Adrenal gland (tissue), 12 donors: ENCODE measurements around the gene SERPINB6. TPM values are rescaled to one million over a fixed set of nuclear protein-coding genes. Genes with fewer than 3 reads are reported as not detected.
"Not testable (repeated sequence)": the region's sequence is repeated elsewhere in the genome, so short reads cannot be mapped to it uniquely, and the experiment has no call there.

Experiments
- DNase-seq, 7 donors: peaks; one replicate each; pipeline ENCODE4 v3.0.0-alpha.2; 2019 to 2020
- H3K27ac ChIP-seq, 5 donors: fragments of 200-600 bp; sonication (generic) in 4 of 5; 1 replicate in 3 of 5; 2 replicates in 2 of 5; pipeline versions ENCODE4 v1.5.1 to v1.8.0; 2016 to 2020; ENCODE audit warnings: mild to moderate bottlenecking in 1 of 5
- H3K27me3 ChIP-seq: fragments of 200-600 bp; 2 replicates; pipeline ENCODE4 v1.8.0; 2021
- H3K36me3 ChIP-seq, 2 donors: fragments of 200-600 bp; replicated peaks in 1 of 2; 1 replicate in 1 of 2; 2 replicates in 1 of 2; pipeline versions ENCODE4 v1.5.1 to v1.8.0; 2018 to 2022
- H3K4me1 ChIP-seq, 2 donors: fragments of 200-600 bp; replicated peaks in 1 of 2; 1 replicate in 1 of 2; 2 replicates in 1 of 2; pipeline versions ENCODE4 v1.5.1 to v1.8.0; 2018 to 2021
- H3K4me3 ChIP-seq, 4 donors: fragments of 200-600 bp; sonication (generic) in 3 of 4; one replicate each; pipeline ENCODE4 v1.5.1; 2016 to 2018
- H3K9me3 ChIP-seq, 3 donors: fragments of 200-600 bp; sonication (generic) in 1 of 3; replicated peaks in 1 of 3; 1 replicate in 2 of 3; 2 replicates in 1 of 3; pipeline versions ENCODE4 v1.5.1 to v1.8.0; 2016 to 2021
- CTCF ChIP-seq, 6 experiments: fragments of 450-650 bp in 4 of 6; fragments of 200-600 bp in 2 of 6; sonication (generic) in 1 of 6; IDR thresholded peaks; 1 replicate in 5 of 6; 2 replicates in 1 of 6; pipeline versions ENCODE4 v1.5.1 to v1.8.0; 2016 to 2021; ENCODE audit warnings: antibody characterized with exemption in 6 of 6, mild to moderate bottlenecking in 2 of 6, moderate library complexity in 1 of 6
- POLR2A ChIP-seq, 2 donors: fragments of 450-650 bp; IDR thresholded peaks; one replicate each; pipeline ENCODE4 v1.6.1; 2017; ENCODE audit warnings: antibody characterized with exemption in 2 of 2, mild to moderate bottlenecking in 2 of 2, moderate library complexity in 1 of 2
- WGBS, 4 donors: extraction: QIAGEN DNeasy Blood & Tissue Kit in 2 of 4; methylation state at CpG; one replicate each; pipeline versions ENCODE4 v1.1.5 to v1.1.7; 2013 to 2017; 5-methylcytosine and 5-hydroxymethylcytosine counted together
- intact Hi-C, 2 donors: fragments of 100-400 bp; cut with DNase I; formaldehyde crosslinking; loops; one replicate each; pipeline versions ENCODE4 v1.14.1 to v1.15.0; 2022 to 2023
- polyA plus RNA-seq, 3 donors: library from polyadenylated mRNA; stranded (reverse); fragments of 200-250 nt in 2 of 3; fragments of 350-450 nt in 1 of 3; fragmentation: Illumina TruSeq in 1 of 3; extraction: RNeasy Lipid Tissue Mini Kit (QIAGEN cat#74804) in 1 of 3; gene quantifications; one replicate each; pipeline ENCODE4 v1.2.3, GENCODE V29; 2013 to 2014
- total RNA-seq, 9 donors: library from RNA; depleted of rRNA in 4 of 9; stranded (reverse); fragments of >200 nt in 4 of 9; fragments of 120-200 nt in 1 of 9; fragmentation: NEBNext Ultra II Directional in 1 of 9; extraction: Animal tissue kit (Norgen Biotek cat#: 25700) in 1 of 9; gene quantifications; one replicate each; pipeline versions ENCODE4 v1.1.0 to v1.2.4, GENCODE V29; 2013 to 2023
- donor health status: healthy with polysubstance abuse.
- donor health status: Bipolar disorder and iron deficiency.
- donor health status: DM: yes; HTN: yes; CAD: no.
- donor health status: DM: no; HTN: no; CAD: no.
- donor health status: DM: no; HTN: no; CAD: no.
- donor health status: DM: yes; HTN: yes; CAD: no.

Gene SERPINB6
- total and polyA plus RNA-seq, 12 donors, result 132 to 332 (median 209) TPM

- 0 to 36% (median 35%) methylated on average over 2 to 31 of the region's 39 CpGs; no CpG with 5 or more reads in 1 of the 4 donors for WGBS, 4 donors
- peaks cover 0 to 16% of the 10 kb centered on the region in 2 donors for H3K36me3 ChIP-seq
- intact Hi-C loops, result loop anchor here in 1 of 2 donors (2.0 to 5.0 kb wide), 2 partner anchors 29 to 51 kb away; no protein-coding TSS in a partner anchor
Observed at GRCh38 chr6:2903411-2904185, 67.8 kb downstream of the SERPINB6 start.

DNA sequence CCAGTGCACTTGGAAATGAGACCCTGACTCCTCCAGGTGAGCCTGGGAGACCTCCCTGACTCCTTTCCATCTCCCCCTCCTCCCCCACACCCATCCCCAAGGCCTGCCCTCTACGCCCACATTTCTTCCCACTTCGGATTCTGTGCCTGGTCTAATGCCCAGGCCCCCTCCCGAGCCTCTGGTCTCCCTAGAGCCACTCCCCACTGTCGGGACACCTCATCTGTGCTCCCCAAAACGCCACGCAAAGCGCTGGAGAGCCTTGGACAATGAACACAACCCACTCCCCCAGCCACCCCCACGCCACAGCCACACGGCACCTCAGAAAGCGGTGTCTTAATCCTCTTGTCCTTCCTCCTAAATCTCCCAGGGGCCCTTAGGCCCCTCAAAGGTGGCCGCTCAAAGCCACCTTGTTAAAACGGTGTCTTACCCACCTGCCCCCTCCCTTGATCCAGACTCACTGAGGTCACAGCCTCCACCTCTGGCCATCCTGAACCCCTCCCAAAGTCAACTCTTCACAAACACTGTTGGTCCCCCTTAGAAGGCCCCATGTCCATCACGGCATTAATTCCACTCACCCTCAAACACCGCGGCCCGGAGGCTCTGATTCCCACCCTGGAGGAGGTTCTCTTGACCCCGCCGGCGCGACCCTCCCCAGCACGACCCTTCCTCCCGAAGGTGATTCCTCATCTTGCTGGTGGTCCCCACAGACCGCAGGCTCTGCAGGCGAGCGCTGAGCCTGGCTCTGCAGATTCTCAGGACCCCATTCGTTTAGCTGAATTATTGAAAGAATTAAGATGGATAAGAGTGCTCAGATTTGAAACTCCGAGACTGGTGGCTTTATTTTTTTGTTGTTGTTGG is 69.5 kb downstream of the SERPINB6 start:
- Histone ChIP-seq H3K27ac (peak overlapping the region in 4 of 5 donors; percentile 75 to 96 (median 88)), H3K4me3 (peak overlapping the region in 3 of 4 donors; percentile 52 to 78 (median 57)), H3K4me1 (peaks cover 14 to 40% of the 10 kb centered on the region in 2 donors), H3K36me3 (peaks cover 0 to 16% of the 10 kb centered on the region in 2 donors)
- H3K9me3 ChIP-seq, DNase-seq, H3K27me3 ChIP-seq: not testable (repeated sequence)
- 34 to 53% (median 45%) methylated on average over 22 to 27 of the region's 27 CpGs for WGBS, 4 donors
- intact Hi-C loops, result loop anchor here in 1 of 2 donors (2.0 to 5.0 kb wide), 2 partner anchors 31 to 50 kb away; no protein-coding TSS in a partner anchor

More at GRCh38 chr6:2903411-2904185, 67.8 kb downstream of the SERPINB6 start:
- peak in 2 of 6 experiments; percentile 6 to 8 for TF ChIP-seq CTCF (IDR thresholded peaks at IDR 0.05)
- not testable (repeated sequence) for H3K27me3 ChIP-seq, DNase-seq, H3K9me3 ChIP-seq
- peaks cover 14 to 26% of the 10 kb centered on the region in 2 donors for H3K4me1 ChIP-seq
- peak overlapping the region in 4 of 5 donors; percentile 75 to 96 (median 88) for H3K27ac ChIP-seq
- peak overlapping the region in 2 of 4 donors; percentile 57 to 78 for H3K4me3 ChIP-seq

- TF ChIP-seq CTCF (IDR thresholded peaks at IDR 0.05), result no peak
- no peak for TF ChIP-seq POLR2A (IDR thresholded peaks at IDR 0.05)
- peaks cover 0 to 20% of the 10 kb centered on the region in 2 donors for H3K36me3 ChIP-seq
- no peaks in the 10 kb centered on the region for H3K9me3 ChIP-seq
- 52 to 69% (median 59%) methylated on average over 12 of the region's 12 CpGs for WGBS, 4 donors
- DNase-seq, result peak in 4 of 7 donors; percentile 26 to 59 (median 30)
- peak overlapping the region in 1 of 4 donors; percentile 78 for H3K4me3 ChIP-seq
- H3K27me3 ChIP-seq, result no peaks in the 10 kb centered on the region
- intact Hi-C loops, result loop anchor here in 1 of 2 donors (5.0 kb wide), 1 partner anchor 49 kb away; no protein-coding TSS in a partner anchor
- H3K4me1 ChIP-seq, result peaks cover 14 to 40% of the 10 kb centered on the region in 2 donors
- H3K27ac ChIP-seq, result peak overlapping the region in 2 of 5 donors; percentile 95 to 96
Observed at GRCh38 chr6:2900821-2901644, 70.3 kb downstream of the SERPINB6 start.

GRCh38 chr6:2900221-2900807 is 71.1 kb downstream of the SERPINB6 start:
- Histone ChIP-seq H3K4me1 (peaks cover 14 to 40% of the 10 kb centered on the region in 2 donors), H3K4me3 (peak overlapping the region in 1 of 4 donors; percentile 78), H3K36me3 (peaks cover 0 to 27% of the 10 kb centered on the region in 2 donors), H3K27ac (peak overlapping the region in 2 of 5 donors; percentile 30 to 96), H3K27me3 (no peaks in the 10 kb centered on the region), H3K9me3 (no peaks in the 10 kb centered on the region)
- WGBS, 4 donors, result 62 to 77% (median 73%) methylated on average over 12 to 15 of the region's 15 CpGs
- DNase-seq, result peak in 2 of 7 donors; percentile 13 to 67
- TF ChIP-seq CTCF (IDR thresholded peaks at IDR 0.05) (no peak), POLR2A (IDR thresholded peaks at IDR 0.05) (no peak)
- intact Hi-C loops, result loop anchor here in 1 of 2 donors (5.0 kb wide), 1 partner anchor 48 kb away; no protein-coding TSS in a partner anchor
